Measurements from ENCODE around the gene SASH1.

GRCh38 chr6:148440016-148440415 is 97.4 kb downstream of the SASH1 start:
- TF ChIP-seq CTCF (IDR thresholded peaks at IDR 0.05) (no peak), POLR2A (IDR thresholded peaks at IDR 0.05) (no peak)
